Duodenal mucosa (tissue), 2 donors: ENCODE measurements around the gene SYNDIG1L.

Experiments
- H3K27ac ChIP-seq: one replicate; pipeline ENCODE4 v1.7.0; 2013; ENCODE audit warnings: low read depth, low read length
- H3K27me3 ChIP-seq, 2 donors: one replicate each; pipeline ENCODE4 v1.7.0; 2013; ENCODE audit warnings: low read length in 2 of 2, control low read depth in 1 of 2; ENCODE audit not compliant: insufficient read depth in 2 of 2, control insufficient read depth in 1 of 2
- H3K36me3 ChIP-seq, 2 donors: one replicate each; pipeline ENCODE4 v1.7.0; 2013; ENCODE audit warnings: low read length in 2 of 2, control low read depth in 1 of 2; ENCODE audit not compliant: insufficient read depth in 2 of 2, control insufficient read depth in 1 of 2
- H3K4me1 ChIP-seq, 2 donors: one replicate each; pipeline ENCODE4 v1.7.0; 2013; ENCODE audit warnings: low read length in 2 of 2, control low read depth in 1 of 2; ENCODE audit not compliant: insufficient read depth in 2 of 2, control insufficient read depth in 1 of 2
- H3K4me3 ChIP-seq, 2 donors: one replicate each; pipeline ENCODE4 v1.7.0; 2013; ENCODE audit warnings: low read length in 2 of 2, low read depth in 1 of 2
- H3K9ac ChIP-seq, 2 donors: one replicate each; pipeline ENCODE4 v1.7.0; 2013; ENCODE audit warnings: low read length in 2 of 2, low read depth in 1 of 2
- H3K9me3 ChIP-seq, 2 donors: one replicate each; pipeline ENCODE4 v1.7.0; 2013; ENCODE audit warnings: low read length in 2 of 2, control low read depth in 1 of 2; ENCODE audit not compliant: control insufficient read depth in 1 of 2

Gene SYNDIG1L

GRCh38 chr14:74407021-74407800 is 18.8 kb downstream of the SYNDIG1L start:
- H3K4me1 ChIP-seq = peaks cover 4 to 9% of the 10 kb centered on the region in 2 donors
- no peak overlapping the region for H3K9ac ChIP-seq
- H3K4me3 ChIP-seq = no peak overlapping the region
- no peaks in the 10 kb centered on the region for H3K9me3 ChIP-seq
- H3K27ac ChIP-seq = no peak overlapping the region
- H3K27me3 ChIP-seq = peaks cover 0 to 8% of the 10 kb centered on the region in 2 donors
- no peaks in the 10 kb centered on the region for H3K36me3 ChIP-seq

DNA sequence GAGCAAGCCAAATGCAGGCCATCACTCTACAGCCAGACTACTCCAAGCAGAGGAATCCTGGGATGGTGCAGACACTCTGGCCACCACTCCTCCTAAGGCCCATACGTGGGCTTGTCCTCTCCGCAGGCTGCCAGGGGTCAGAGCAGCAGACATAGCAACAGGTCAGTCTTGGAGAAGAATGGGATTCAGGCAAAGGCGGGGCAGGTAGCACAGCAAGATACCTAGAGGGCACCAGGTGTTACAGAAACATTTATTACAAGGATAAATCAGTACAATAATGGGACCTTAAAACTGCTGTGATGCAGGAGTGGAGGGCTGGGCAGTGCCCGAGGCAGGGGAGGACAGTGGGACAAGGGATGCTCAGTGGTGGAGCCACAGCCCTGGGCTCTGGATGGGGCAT is 20.3 kb downstream of the SYNDIG1L start:
- H3K9ac ChIP-seq = no peak overlapping the region
- H3K4me3 ChIP-seq = no peak overlapping the region
- no peaks in the 10 kb centered on the region for H3K36me3 ChIP-seq
- H3K4me1 ChIP-seq = peaks cover 15 to 22% of the 10 kb centered on the region in 2 donors
- H3K9me3 ChIP-seq = no peaks in the 10 kb centered on the region
- H3K27me3 ChIP-seq = peaks cover 0 to 8% of the 10 kb centered on the region in 2 donors
- no peak overlapping the region for H3K27ac ChIP-seq

GRCh38 chr14:74404435-74404834 is 21.6 kb downstream of the SYNDIG1L start:
- Histone ChIP-seq H3K27ac (no peak overlapping the region), H3K27me3 (peaks cover 0 to 8% of the 10 kb centered on the region in 2 donors), H3K9ac (no peak overlapping the region), H3K36me3 (no peaks in the 10 kb centered on the region), H3K9me3 (no peaks in the 10 kb centered on the region), H3K4me1 (peaks cover 15 to 22% of the 10 kb centered on the region in 2 donors), H3K4me3 (no peak overlapping the region)

DNA sequence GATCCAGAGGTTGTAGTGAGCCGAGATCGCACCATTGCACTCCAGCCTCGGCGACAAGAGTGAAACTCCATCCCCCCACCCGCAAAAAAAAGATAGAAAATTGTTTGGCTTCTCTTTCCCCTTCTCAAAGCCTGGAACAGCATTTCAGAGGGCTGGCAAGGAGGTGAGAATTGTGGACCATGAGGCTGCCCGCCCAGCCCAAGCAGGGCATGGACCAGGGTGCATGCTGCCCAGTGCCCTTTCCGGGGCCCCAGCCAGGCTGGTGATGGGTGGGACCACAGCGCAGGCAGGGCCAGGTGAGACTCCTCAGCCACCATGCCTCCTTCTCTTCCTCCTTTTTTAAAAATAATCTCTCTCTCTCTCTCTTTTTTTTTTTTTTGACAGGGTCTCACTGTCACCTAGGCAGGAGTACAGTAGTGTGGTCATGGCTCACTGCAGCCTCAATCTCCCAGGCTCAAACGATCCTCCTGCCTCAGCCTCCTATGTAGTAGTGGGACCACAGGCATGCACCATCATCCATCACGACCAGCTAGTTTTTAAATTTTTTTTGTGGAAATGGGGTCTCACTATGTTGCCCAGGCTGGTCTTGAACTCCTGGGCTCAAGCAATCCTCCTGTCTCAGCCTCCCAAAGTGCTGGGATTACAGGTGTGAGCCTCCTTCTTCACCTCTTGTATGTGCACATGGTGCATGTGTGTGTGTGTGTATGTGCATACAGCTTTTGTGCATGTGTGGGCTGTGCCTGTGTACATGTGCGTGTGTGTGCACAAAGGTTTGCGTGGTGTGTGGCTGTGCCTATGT is 22.2 kb downstream of the SYNDIG1L start:
- Histone ChIP-seq H3K9me3 (no peaks in the 10 kb centered on the region), H3K4me1 (peaks cover 15 to 22% of the 10 kb centered on the region in 2 donors), H3K27me3 (peaks cover 0 to 8% of the 10 kb centered on the region in 2 donors), H3K4me3 (no peak overlapping the region), H3K36me3 (no peaks in the 10 kb centered on the region), H3K9ac (no peak overlapping the region), H3K27ac (no peak overlapping the region)

- Histone ChIP-seq H3K4me1 (peaks cover 15 to 22% of the 10 kb centered on the region in 2 donors), H3K27ac (no peak overlapping the region), H3K27me3 (peaks cover 0 to 8% of the 10 kb centered on the region in 2 donors), H3K9me3 (no peaks in the 10 kb centered on the region), H3K9ac (no peak overlapping the region), H3K36me3 (no peaks in the 10 kb centered on the region), H3K4me3 (no peak overlapping the region)
Measured at GRCh38 chr14:74402401-74403251, 23.4 kb downstream of the SYNDIG1L start.

DNA sequence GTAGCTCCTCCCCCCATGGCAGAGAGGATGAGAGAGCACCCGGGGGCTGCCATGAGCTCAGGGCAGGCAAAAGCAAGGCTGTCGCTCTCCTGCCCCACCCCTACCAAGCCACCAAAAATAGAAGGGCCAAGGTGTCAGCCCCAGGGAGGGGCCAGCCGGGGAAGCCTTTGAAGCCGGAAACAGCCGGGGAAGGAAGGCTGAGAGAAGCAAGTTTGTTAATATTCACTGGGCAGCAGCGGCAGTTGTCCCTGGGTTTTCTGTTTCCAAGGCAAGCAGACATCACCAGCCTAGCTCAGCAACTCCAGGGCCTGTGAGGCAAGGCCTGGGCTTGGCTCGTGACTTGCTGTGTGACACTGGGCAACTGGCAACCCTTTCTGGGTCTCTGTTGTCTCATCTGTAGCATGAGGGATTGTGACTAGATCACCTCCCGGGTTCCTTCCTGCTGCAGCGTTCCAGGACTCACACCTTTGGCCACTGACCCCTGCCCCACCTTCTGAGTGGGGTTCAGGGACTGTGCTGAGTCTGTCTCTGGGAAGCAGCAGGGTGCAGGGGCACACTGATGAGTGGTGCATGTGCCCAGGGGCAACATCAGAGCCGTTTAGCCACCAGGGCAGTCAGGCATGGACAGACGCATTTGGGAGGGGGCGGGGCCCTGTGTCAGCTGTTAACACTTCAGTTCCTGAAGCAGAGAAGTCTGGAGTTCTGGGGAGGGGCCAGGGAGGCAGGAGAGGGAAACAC is 24.3 kb downstream of the SYNDIG1L start:
- peaks cover 0 to 8% of the 10 kb centered on the region in 2 donors for H3K27me3 ChIP-seq
- H3K9me3 ChIP-seq = no peaks in the 10 kb centered on the region
- H3K4me3 ChIP-seq = peak overlapping the region; percentile 47 to 60
- no peak overlapping the region for H3K27ac ChIP-seq
- peaks cover 15 to 22% of the 10 kb centered on the region in 2 donors for H3K4me1 ChIP-seq
- H3K36me3 ChIP-seq = no peaks in the 10 kb centered on the region
- H3K9ac ChIP-seq = no peak overlapping the region

DNA sequence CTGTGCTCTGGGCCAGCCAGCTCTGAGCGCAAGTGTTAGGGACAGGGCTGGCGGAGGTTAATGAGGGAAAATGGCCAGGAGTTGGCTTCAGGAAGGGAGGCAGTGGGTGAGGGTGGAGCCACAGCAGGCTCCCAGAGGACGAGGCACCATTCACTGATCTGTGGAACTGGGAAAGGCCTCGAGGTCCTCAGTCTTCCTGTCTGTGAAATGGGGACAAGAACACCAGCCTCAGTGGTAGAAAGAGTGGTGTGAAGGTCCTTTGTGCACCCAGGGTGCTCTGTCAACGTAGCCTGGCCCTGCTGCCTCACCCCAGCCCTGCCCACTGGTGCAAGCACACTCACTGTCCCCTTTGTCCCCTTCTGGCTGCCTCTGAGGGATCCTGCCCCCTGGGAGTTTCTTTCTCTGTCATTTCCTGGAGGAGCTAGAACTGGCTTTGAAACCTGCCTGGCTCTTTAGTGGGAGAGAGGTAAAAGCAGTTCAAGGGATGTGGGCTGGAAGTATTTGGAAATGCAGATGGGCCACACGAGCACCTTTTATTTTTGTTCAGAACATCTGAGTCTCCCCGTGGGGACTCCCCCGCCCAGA is 25.0 kb downstream of the SYNDIG1L start:
- Histone ChIP-seq H3K9me3 (no peaks in the 10 kb centered on the region), H3K27me3 (peaks cover 0 to 8% of the 10 kb centered on the region in 2 donors), H3K27ac (no peak overlapping the region), H3K36me3 (no peaks in the 10 kb centered on the region), H3K4me1 (peaks cover 15 to 22% of the 10 kb centered on the region in 2 donors), H3K9ac (no peak overlapping the region), H3K4me3 (no peak overlapping the region)

DNA sequence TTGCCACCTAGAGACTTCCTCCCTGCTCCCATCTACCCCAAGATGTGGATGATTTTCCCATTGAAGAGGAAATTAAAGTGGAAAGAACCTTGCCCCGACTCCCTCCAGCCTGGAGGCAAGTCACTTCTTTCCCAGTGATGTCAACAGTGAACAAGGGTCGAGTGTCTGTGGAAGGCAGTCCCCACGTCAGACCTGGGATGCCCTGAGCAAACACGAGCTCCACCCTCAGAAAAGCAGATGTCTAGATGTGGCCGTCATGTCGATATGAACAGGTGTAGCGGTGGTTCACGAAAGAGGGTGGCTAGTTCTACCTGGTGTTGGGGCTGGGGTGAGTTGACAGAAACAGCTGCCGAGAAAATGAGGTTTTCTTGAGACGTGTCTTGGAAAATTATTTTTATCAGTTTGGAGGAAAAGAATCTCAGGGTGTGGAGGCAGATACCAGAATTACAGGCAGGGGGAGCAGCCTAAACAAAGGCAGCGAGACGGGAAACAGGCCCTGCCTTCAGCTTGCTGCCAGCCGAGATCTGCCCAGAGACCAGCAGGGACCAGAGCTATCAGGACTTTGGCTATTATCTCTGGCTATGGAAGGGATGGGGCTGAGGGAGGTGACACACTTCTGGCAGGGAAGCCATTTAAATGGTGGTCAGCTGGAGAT is 25.9 kb downstream of the SYNDIG1L start:
- H3K9me3 ChIP-seq = no peaks in the 10 kb centered on the region
- no peak overlapping the region for H3K9ac ChIP-seq
- peaks cover 15 to 22% of the 10 kb centered on the region in 2 donors for H3K4me1 ChIP-seq
- H3K27ac ChIP-seq = no peak overlapping the region
- peaks cover 0 to 3% of the 10 kb centered on the region in 2 donors for H3K27me3 ChIP-seq
- no peak overlapping the region for H3K4me3 ChIP-seq
- no peaks in the 10 kb centered on the region for H3K36me3 ChIP-seq

DNA sequence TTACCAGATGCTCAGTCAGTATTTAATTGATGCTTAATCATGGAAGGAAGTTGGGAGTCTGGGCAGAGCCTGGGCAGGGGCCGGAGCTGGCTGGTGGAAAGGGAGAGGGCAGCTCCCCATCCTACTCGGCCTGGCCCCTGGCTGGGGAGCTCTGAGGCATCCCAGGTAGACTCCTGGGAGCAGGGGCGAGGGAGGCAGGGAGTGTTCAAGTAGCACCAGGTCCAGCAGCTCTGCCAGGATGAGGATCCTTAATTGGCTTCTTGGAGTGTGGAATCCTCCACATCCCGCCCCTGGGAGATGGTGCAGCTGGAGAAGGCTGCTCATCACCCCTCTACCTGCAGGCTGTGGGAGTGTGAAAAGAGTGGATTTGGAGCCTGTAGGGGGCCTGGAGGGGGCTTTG is 30.9 kb downstream of the SYNDIG1L start:
- Histone ChIP-seq H3K4me1 (no peaks in the 10 kb centered on the region), H3K27me3 (peaks cover 0 to 8% of the 10 kb centered on the region in 2 donors), H3K36me3 (no peaks in the 10 kb centered on the region), H3K4me3 (no peak overlapping the region), H3K9me3 (no peaks in the 10 kb centered on the region), H3K9ac (no peak overlapping the region), H3K27ac (no peak overlapping the region)
